ENCODE data around the gene KIRREL3.

Gene KIRREL3

DNA sequence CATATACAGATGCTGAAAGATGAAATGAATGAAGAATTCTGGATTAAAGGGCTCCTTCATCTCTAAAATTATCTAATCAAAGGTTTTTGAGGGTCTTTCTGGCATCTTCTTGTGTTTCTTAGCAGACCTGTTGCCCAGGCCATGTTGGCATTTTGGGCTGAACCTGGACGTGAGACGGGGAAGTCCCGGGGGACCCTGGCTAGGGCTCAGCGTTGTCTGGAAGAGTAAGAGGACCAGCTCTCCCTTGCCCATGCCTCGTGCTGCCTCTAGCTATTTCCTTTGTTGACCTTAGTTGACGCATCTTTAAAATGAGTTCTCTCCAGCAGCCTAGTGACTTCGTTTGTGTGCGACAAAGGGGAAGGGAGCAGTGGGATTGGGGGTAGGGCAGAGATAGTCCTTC, 492.9 kb downstream of the KIRREL3 start:
- DNase-seq (ENCODE audit: low read depth) = no peak

DNA sequence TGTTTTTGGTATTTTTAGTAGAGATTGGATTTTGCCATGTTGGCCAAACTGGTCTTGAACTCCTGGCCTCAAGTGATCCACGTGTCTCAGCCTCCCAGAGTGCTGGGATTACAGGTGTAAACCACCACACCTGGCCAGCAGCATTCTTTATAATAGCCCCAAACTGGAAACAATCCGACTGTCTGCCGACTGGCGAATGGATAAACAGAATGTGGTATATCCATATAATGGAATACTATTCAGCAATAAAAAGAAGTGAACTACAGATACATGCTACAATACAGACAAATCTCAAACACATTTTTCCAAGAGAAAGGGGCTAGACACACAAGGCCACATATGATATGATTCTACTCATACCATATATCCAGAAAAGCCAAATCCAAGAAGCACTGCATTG, 493.8 kb downstream of the KIRREL3 start:
- DNase-seq (ENCODE audit: low read depth) = no peak

DNA sequence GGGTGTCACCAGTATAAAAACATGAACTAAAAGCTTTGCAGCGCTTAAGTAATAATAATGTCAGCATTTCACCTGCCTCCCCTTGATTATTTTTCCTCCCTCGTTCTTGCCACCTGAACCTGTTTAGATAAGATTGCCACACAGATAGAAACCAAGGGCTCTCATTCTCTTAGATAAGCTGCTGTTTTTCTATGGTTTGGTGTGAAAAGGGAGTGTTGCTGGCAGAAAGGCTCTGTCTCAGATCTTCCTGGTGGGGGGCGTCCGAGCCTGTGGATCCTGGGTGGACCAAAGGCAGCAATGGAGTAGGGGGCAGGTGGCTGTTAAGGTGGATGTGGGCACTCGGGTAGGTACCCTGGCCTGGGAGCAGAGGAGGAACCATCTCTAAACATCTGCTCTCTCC, 497.6 kb downstream of the KIRREL3 start:
- DNase-seq (ENCODE audit: low read depth) = no peak

DNA sequence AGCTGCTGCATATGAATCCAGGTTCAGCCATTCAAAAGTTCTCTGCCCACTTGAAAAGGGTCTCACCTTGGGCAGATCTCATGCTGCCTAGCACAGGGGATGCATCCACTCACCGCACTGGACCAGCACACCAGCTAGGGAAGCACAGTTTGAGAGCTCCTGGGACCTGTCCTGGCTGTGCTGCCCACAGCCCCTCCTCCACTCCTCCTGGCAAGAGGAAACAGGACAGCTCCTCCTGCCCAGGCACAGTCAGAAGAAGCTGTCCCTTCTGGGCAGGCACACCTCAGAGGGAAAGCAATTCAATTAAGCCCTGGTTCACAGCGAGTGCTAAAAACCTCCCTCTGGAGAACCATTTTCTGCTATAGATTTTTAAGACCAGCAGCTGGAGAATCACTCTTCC, 498.4 kb downstream of the KIRREL3 start:
- DNase-seq (ENCODE audit: low read depth) = no peak

GRCh38 chr11:126501641-126502040, 498.9 kb downstream of the KIRREL3 start:
- no peak for DNase-seq (ENCODE audit: low read depth)

- no peak for DNase-seq (ENCODE audit: low read depth)
Observed at GRCh38 chr11:126500981-126501380, 499.6 kb downstream of the KIRREL3 start.

DNA sequence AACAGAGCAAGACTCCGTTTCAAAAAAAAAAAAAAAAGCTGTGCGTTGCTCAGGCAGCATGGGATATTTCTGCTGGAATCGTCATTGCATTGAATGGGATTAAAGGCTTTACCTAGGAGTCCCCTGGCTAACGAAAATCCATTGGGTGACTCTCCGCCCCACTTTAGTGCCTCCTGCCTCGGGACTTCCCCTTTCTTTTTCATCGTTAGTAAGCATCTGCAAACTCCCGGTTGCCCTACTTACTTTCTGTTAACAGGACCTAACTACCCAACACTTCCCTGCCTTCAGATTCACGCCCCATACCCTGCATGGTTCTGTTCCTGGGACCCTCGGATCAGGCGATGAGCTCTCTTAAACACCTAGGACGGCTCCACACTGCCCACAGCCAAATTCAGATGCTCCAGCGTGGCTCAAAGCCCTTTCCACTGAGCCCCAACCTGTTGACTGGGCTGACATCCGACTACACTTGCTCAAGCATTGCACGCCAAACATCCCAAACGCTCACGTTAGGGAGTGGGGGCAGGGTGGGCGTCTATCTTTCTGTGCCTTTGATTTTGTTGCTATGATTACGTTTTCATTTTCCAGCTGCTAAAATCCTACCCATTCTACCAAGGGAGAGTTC, 501.3 kb downstream of the KIRREL3 start:
- DNase-seq (ENCODE audit: low read depth) = no peak

DNA sequence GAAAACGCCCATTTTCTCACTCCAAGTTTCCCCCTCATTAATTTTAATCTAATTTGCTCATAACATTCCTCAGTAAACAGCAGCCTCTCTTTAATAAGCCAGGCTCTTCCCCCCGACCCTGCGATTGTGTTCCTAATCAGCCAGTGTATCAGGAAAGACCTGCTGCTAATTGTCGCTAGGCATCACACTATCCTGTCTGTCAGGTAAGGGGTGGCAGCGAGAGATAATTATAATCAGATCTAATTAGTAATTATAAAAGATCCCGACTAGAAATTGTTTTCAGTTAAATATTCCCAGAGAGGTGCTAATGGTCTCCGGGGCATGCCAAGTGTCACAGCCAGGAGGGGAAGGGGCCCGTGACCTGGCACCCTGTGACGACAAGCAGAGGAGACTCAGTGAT, 502.3 kb downstream of the KIRREL3 start:
- no peak for DNase-seq (ENCODE audit: low read depth)

DNA sequence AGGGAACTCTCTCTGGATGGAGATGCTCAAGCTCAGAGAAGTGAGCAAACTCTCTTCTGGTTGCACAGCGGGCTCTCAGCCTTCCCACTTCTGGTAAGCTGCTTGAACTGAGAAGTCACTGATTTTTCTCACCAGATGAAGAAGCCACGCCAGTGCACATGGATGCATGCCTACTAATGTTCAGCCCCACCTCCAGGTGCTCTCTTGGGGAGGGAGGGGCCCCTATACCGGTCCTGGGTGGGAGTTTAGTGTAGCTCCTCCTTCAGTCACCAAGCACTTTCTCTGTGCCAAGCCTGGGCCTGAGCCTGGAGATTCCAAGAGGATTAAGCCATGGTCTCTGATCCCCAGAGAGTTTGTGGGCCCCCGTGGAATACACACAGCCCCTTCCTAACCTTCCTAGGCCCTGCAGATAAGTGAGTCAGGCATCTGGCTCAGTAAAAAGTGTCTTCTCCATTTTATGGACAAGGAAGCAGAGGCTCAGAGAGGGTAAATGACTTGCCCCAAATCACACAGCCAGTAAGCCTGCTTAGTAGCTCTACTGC, 502.9 kb downstream of the KIRREL3 start:
- no peak for DNase-seq (ENCODE audit: low read depth)

DNA sequence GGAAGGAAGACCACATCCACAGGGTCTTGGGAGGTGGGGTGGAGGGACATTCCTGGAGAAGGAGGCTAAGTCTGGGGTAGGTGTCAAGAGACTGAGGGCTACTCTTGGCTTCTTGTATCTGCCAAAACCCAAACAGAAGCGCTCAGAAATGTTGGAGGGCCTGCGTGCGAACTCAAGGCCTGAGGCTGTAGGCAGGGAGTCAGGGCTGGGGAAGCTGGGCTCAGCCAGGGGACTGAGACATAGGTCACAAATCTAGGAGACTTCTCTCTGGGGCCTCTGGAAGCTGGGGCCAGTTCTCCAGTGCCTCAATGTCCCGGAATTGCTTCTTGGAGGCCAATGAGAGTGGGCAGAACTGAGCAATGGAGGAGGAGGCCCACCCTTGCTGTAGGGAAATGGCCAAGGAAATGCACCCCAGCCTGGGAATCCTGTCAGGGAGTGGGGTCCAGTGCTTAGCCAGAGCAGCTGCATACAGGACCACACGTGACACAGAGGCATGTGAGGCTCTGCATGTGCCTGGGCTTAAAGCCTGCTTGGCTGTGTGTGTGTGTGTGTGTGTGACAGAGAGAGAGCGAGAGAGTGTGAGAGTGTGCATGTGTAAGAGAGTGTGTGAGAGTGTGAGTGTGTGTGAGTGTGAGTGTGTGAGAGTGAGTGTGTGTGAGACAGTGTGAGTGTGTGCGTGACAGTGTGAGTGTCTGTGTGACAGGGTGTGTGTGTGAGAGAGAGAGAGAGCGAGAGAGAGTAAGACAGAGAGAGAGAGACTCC, 503.8 kb downstream of the KIRREL3 start:
- DNase-seq (ENCODE audit: low read depth) = no peak

- DNase-seq (ENCODE audit: low read depth) = no peak
Observed at GRCh38 chr11:126495281-126496220, 505.0 kb downstream of the KIRREL3 start.

GRCh38 chr11:126494831-126495230, 505.7 kb downstream of the KIRREL3 start:
- no peak for DNase-seq (ENCODE audit: low read depth)

DNA sequence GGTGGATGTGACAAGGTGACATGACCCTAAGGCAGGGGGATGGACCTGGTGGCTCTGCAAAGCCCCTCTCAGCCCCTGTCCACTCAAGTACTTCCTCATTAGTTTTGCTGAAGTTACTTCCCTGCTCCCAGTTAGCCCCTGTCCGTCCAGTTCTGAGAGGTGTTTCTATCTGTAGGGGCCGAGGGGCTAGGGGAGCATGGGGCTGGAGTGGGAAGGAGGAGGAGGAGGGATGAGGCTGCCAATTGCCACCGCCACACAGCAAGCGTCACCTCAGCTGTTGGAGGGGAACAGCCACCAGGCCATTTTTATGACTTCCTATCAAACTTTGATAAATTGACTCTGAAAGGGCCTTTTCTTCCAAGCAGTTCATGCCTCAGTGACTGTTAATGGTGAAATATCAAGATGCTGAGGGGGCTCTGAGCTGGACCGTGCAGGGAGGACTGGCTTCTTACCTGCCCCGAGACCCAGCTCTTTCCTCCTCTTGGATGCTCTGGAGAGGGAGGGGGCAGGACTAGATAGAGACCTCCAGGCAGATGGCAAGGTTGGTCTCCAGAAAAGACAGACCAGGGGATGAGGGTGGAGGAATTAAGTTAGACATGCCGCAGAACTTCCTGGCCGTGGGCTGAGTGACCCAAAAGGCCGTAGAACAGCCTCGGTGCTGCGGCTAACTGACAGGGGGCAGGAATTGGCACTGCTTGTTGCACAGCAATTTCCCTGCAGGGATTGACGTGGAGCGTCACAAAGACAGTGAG, 508.1 kb downstream of the KIRREL3 start:
- no peak for DNase-seq (ENCODE audit: low read depth)

- DNase-seq (ENCODE audit: low read depth) = no peak
Observed at GRCh38 chr11:126491092-126491491, 509.5 kb downstream of the KIRREL3 start.

- no peak for DNase-seq (ENCODE audit: low read depth)
Observed at GRCh38 chr11:126489836-126490660, 510.5 kb downstream of the KIRREL3 start.

DNA sequence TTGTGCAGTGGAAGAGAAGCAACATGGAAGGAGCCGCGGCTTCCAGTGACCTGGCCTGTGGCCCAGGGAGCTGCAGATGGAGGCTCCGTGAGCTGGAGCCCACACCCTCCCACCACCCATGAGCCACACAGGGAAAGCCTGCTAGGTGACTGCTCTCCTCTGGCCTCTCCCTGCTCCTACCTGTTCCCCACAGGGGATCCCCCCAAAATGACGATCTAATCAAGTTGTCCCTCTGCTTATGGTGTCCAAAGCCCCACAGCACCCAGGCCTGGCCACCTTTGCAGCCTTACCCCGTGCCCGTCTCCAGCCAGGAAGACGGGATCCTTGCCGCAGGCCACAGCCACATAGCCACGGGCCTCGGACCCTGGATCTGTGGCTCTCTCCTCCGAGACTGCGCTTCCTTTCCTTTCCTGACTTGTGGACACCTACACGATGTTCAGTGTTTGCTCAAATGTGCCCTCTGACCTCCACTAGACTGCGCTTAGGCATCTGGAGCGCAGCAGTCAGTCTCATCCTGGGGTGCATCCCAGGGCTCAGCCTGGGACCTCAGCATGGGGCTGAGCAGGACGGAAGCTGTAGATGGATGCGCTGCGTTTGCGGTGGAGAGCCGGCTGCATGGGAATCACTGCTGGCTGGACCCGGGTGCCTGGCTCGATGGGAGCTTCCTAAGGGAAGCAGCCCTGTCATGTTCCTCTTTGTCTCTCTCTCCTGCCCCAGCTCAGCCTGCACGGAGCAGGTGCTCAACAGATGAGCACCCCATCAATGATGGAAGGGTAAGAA, 511.8 kb downstream of the KIRREL3 start:
- no peak for DNase-seq (ENCODE audit: low read depth)

- no peak for DNase-seq (ENCODE audit: low read depth)
Observed at GRCh38 chr11:126487711-126488110, 512.9 kb downstream of the KIRREL3 start.

DNA sequence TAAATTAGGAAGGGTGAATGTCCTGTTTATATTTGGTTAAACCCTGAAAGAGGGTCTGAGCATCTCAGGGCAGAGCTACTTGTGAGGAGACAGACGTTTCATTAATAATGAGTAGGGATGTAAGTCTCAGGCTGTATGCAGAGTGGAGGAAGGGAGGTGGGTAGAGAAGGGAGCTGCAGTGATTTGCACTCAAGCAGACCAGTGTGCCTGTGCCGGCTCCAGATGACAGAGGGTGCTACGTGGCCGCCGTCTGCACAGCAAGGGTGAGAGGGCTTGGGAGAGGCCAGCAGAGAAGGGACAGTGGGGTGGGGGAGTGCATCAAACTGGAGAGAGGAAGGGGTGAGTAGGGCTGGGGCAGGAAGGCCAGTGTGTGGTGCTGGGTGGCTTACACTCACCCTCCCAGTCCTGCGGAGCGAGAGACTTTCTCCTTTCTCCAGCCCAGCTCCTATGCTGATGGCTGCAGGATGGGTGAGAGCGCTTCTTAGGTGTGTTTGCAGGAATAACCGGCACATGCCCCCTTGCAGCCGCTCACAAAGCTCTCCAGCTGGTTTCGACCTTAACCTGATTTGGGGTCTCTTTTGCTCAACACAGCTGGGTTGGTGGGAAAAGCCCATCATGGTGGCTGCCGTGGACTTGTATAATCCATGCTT, 514.5 kb downstream of the KIRREL3 start:
- DNase-seq (ENCODE audit: low read depth) = no peak

DNA sequence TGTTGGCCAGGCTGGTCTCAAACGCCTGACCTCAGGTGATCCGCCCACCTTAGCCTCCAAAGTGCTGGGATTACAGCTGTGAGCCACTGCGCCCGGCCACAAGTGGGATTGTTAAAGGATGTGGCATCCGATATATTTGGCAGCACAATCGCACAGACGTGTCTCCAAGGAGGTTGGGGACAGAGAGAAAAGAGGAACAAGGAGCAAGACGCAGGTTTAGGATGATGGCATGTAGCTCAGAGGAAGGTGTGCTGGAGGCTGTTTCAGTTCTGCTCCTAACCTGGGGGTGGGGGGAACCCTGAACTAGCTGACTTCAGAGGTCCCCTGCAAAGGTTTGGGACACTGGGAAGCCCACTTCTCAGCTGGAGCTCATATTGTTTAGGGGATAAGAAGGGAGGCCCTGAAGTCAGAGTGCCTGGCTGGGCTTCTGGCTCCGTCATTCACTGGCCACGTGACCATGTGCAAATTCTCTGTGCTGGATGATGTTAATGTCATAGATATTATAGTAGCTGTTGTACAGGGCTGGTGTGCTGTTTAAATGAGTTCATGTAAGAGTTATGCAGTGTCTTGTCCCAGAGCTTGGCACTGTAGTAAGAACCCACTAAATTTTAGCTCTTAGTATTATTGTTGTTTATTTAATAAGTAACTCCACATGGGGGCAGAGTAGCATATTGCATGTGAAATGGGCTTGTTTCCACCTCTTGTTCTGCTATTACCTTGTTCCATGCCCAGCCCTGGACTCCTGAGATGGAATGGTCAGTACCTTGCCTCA, 515.4 kb downstream of the KIRREL3 start:
- no peak for DNase-seq (ENCODE audit: low read depth)

All from HS-5 (cell line).